ENCODE measurements around the gene LEFTY1. TPM values are rescaled to one million over a fixed set of nuclear protein-coding genes. Genes with fewer than 3 reads are reported as not detected.

LEFTY1 gene
- total RNA-seq, 1 donor from 2014 or later, result not detected

DNA sequence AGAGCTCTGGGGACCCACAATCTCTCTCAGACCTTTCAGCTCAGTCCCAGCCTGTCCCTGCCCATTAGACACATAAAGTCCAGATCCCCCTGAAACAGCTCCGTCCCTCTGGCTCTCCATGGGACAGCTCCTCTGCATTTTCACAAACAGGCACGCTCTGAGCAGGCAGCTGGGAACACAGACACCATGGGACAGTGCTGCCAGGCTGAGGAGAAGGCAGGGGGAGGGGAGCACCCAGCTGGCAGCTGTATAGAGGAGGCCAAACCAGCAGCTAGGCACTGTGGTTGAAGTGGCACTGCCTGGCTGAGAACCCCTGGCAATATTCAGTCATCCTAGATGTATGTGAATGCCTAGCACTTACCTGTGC, 8.7 kb downstream of the LEFTY1 start:
- no peak overlapping the region for H3K4me3 ChIP-seq (ENCODE audit: low read depth, low read length)
- DNase-seq (ENCODE audit: low read depth), result no peak
- H3K36me3 ChIP-seq (ENCODE audit: control insufficient read depth, insufficient read depth, low read length), result no peaks in the 10 kb centered on the region
- FAIRE-seq, result no peak
- TF ChIP-seq, protein P1, sequence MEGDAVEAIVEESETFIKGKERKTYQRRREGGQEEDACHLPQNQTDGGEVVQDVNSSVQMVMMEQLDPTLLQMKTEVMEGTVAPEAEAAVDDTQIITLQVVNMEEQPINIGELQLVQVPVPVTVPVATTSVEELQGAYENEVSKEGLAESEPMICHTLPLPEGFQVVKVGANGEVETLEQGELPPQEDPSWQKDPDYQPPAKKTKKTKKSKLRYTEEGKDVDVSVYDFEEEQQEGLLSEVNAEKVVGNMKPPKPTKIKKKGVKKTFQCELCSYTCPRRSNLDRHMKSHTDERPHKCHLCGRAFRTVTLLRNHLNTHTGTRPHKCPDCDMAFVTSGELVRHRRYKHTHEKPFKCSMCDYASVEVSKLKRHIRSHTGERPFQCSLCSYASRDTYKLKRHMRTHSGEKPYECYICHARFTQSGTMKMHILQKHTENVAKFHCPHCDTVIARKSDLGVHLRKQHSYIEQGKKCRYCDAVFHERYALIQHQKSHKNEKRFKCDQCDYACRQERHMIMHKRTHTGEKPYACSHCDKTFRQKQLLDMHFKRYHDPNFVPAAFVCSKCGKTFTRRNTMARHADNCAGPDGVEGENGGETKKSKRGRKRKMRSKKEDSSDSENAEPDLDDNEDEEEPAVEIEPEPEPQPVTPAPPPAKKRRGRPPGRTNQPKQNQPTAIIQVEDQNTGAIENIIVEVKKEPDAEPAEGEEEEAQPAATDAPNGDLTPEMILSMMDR (IDR thresholded peaks at IDR 0.05; ENCODE audit: insufficient read depth, low read length, severe bottlenecking), result no peak
- H3K27me3 ChIP-seq (ENCODE audit: control insufficient read depth, insufficient read depth, low read length), result peaks cover 13% of the 10 kb centered on the region

DNA sequence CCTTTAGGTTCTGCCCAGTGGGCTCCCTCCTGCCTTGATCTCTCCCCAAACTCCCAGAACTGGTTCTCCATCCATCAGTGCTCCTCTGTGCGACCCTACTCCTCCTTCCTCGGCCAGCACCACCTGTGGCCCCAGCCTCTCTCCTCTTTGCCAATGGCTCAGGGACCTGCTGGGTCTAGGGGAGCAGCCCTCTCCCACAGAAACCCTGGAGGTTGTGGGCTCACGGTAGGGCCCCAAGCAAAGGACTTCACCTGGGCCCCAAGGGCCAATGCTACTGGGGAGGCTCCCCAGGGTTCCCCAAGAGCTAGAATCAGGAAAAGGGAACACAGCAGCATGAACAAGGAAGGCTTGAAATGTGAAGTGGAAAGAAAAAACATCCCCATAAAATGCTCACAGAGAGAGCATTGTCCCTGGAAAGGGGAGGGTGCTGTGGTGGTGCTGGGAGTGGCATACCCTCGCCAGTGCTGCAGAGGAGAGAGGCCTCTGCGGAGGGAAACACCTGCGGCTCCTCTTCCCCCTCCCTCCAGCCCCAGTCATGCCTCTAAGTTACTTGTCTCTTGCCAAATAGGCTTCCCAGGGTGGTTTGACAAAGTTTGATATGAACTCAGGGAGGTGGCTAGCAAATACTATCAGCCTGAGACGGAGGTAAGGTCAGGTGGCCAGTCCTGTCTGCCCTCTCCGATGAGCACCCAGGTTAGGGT, 9.3 kb downstream of the LEFTY1 start:
- Histone ChIP-seq H3K36me3 (ENCODE audit: control insufficient read depth, insufficient read depth, low read length) (no peaks in the 10 kb centered on the region), H3K27me3 (ENCODE audit: control insufficient read depth, insufficient read depth, low read length) (peaks cover 13% of the 10 kb centered on the region), H3K4me3 (ENCODE audit: low read depth, low read length) (no peak overlapping the region)
- TF ChIP-seq, protein P1 (IDR thresholded peaks at IDR 0.05; ENCODE audit: insufficient read depth, low read length, severe bottlenecking), result no peak
- no peak for DNase-seq (ENCODE audit: low read depth)
- no peak for FAIRE-seq

- DNase-seq (ENCODE audit: low read depth) (no peak), FAIRE-seq (no peak)
- Histone ChIP-seq H3K36me3 (ENCODE audit: control insufficient read depth, insufficient read depth, low read length) (peaks cover 3% of the 10 kb centered on the region), H3K4me3 (ENCODE audit: low read depth, low read length) (no peak overlapping the region), H3K27me3 (ENCODE audit: control insufficient read depth, insufficient read depth, low read length) (peaks cover 15% of the 10 kb centered on the region)
- TF ChIP-seq, protein P1 (IDR thresholded peaks at IDR 0.05; ENCODE audit: insufficient read depth, low read length, severe bottlenecking), result no peak
Observed at GRCh38 chr1:225878282-225878681, 10.7 kb downstream of the LEFTY1 start.

DNA sequence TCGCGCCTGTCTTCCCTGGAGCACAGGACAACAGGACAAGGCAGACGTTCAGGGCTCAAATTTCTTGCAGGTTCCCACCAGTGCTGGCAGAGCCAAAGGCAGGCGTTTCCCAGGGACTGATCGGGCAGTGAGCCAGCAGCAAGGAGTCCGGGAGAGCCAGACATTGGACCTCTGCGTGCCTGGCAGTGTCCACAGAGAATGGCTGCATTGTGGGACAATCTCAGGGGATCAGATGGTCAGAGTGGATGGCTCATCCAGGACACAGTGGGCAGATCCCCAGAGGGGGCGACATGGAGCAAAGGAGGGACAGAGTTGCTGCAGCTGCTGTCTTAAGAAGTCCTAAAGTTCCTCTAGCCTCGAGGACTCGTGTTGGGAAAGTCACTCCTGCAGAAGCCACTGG, 11.4 kb downstream of the LEFTY1 start:
- Histone ChIP-seq H3K27me3 (ENCODE audit: control insufficient read depth, insufficient read depth, low read length) (peaks cover 15% of the 10 kb centered on the region), H3K36me3 (ENCODE audit: control insufficient read depth, insufficient read depth, low read length) (peaks cover 3% of the 10 kb centered on the region), H3K4me3 (ENCODE audit: low read depth, low read length) (no peak overlapping the region)
- no peak for DNase-seq (ENCODE audit: low read depth)
- FAIRE-seq, result no peak
- TF ChIP-seq, protein P1 (IDR thresholded peaks at IDR 0.05; ENCODE audit: insufficient read depth, low read length, severe bottlenecking), result peak; percentile 54

DNA sequence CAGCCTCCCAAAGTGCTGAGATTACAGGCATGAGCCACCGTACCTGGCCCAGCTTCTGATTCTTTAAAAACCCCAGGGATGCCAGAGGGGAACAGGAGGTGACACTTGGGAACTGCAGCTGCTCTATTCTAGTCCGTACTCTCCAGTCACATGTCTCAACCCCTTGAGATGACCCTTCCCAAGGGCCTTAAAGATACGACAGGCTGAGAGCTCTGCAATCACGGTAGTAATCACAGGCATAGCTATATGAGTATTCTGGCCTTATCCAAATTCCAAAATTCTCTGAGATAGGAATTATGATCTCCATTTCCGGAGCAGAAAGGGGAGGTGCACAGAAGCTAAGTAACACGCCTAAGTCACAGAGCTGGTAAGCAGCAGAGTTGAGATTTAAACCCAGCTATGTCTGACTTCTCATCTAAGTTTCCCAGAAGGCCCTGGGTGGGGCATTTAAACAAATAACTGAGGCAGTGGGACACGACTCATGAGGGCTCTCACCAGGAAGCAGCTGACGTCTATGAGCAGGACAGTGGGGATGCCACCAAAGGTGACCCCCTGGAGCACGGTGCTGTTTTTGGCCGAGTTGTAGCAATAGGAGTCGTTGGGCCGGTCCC, 11.9 kb downstream of the LEFTY1 start:
- Histone ChIP-seq H3K36me3 (ENCODE audit: control insufficient read depth, insufficient read depth, low read length) (peaks cover 3% of the 10 kb centered on the region), H3K27me3 (ENCODE audit: control insufficient read depth, insufficient read depth, low read length) (peaks cover 15% of the 10 kb centered on the region), H3K4me3 (ENCODE audit: low read depth, low read length) (no peak overlapping the region)
- no peak for FAIRE-seq
- TF ChIP-seq, protein P1 (IDR thresholded peaks at IDR 0.05; ENCODE audit: insufficient read depth, low read length, severe bottlenecking), result no peak
- DNase-seq (ENCODE audit: low read depth), result no peak
